LHCN-M2 (cell line): Measurements from ENCODE around the gene RHOT2. TPM values are rescaled to one million over a fixed set of nuclear protein-coding genes. Genes with fewer than 3 reads are reported as not detected.

Experiments used
- DNase-seq: peaks from one replicate; pipeline ENCODE4 v3.0.0-alpha.2; 2012; ENCODE audit warnings: low read depth
- total RNA-seq: library from RNA; depleted of rRNA; stranded (reverse); fragments of >200 nt; gene quantifications from 2 replicates; pipeline ENCODE4 v1.2.3, GENCODE V29; 2014

The RHOT2 gene
- total RNA-seq, 1 experiment from 2014 or later = 87.4 TPM

DNA sequence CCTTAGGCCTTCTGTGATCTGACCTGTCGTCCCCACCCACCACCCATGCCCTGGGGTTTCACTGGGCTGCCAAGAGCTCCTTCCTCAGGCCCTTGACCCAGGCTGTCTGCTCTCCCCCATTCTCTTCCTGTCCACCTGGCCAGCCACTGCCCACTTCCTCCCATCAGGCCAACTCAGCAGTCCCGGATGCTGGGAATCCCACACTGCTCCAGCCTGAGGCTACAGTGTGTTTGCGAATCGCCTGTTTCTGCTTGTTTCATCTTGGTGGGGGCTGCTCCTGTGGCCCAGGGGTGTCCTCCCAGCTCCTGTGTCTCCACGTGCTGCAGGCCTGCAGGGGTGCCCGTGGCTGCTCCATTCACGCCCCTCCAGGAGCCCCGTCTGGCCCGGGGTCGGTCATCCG is 46.1 kb downstream of the RHOT2 start:
- DNase-seq = no peak

GRCh38 chr16:714558-715476 is 46.9 kb downstream of the RHOT2 start, which contains the start of gene METRN:
METRN (plus strand) TSS chr16:715118; CDS start chr16:715290, 172 bp downstream.
- peak; percentile 76 for DNase-seq

DNA sequence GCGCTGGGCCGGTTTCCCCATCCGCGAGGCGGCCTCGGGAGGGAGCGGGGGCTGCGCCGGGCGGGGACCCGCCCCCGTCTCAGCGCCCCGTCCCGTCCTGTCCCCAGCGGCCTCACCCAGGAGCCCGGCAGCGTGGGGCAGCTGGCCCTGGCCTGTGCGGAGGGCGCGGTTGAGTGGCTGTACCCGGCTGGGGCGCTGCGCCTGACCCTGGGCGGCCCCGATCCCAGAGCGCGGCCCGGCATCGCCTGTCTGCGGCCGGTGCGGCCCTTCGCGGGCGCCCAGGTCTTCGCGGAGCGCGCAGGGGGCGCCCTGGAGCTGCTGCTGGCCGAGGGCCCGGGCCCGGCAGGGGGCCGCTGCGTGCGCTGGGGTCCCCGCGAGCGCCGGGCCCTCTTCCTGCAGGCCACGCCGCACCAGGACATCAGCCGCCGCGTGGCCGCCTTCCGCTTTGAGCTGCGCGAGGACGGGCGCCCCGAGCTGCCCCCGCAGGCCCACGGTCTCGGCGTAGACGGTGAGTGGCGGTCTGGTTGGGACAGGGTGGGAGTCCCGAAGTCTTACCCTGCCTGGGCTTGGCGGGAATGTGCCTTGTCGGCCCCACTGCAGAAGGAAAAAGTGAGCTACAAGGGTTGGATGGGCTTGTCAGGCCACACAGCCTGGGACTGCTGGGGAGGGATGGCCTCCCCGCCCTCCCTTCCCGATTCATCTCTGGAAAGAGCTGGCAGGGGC is 47.7 kb downstream of the RHOT2 start:
- no peak for DNase-seq

GRCh38 chr16:716200-716568 is 48.3 kb downstream of the RHOT2 start:
- no peak for DNase-seq

DNA sequence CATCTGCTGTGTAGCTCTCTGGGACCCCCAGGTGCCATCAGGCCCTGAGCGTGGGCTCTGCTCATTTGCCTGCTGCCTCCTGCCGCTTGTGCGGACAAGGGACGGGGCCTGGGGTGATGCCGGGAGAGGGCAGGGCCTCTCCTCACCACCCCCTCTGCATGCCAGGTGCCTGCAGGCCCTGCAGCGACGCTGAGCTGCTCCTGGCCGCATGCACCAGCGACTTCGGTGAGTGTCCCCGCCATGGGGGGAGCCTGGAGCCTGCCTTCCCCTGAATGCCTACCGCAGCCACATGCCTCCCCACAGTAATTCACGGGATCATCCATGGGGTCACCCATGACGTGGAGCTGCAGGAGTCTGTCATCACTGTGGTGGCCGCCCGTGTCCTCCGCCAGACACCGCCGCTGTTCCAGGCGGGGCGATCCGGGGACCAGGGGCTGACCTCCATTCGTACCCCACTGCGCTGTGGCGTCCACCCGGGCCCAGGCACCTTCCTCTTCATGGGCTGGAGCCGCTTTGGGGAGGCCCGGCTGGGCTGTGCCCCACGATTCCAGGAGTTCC is 48.9 kb downstream of the RHOT2 start:
- DNase-seq = no peak

DNA sequence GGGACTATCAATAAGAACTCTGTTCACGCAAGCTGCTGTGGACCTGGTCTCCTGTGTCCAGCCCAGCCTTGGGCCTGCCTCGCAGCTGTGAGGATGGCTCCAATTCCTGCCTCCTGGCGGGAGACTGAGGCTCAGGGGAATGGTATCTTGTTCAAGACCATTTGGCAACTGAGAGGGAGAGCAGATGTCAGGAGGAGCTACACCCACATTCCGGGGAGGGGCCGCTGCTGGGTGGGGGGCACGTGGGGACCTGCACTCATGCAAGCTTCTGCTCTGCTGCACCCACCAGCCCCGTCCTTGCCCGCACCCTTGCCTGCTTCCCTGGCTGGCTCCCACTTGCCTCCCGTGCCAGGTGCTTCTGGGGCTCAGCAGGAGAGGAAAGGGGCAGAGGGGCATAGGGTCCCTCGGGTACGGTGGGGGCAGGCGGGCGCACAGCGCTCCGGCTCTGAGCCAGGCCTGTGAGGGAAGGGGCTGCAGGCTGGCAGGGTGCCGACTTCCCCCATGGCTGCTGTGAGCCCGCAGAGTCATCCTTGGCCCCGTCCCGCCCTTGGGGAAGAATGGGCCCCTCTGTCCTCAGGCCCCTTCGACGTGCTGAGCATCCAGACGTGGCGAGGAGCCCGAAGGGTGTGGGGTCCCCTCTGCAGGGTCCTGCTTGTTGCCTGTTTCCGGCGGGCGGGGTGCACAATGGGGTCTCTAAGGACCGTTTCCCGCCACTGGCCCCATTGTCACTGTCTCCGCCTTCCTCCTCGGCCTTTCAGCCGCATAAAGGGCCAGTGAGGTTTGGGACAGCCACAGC is 49.7 kb downstream of the RHOT2 start:
- no peak for DNase-seq

- no peak for DNase-seq
Observed at GRCh38 chr16:718389-718788, 50.5 kb downstream of the RHOT2 start.

GRCh38 chr16:718922-719321 is 51.0 kb downstream of the RHOT2 start:
- no peak for DNase-seq

DNA sequence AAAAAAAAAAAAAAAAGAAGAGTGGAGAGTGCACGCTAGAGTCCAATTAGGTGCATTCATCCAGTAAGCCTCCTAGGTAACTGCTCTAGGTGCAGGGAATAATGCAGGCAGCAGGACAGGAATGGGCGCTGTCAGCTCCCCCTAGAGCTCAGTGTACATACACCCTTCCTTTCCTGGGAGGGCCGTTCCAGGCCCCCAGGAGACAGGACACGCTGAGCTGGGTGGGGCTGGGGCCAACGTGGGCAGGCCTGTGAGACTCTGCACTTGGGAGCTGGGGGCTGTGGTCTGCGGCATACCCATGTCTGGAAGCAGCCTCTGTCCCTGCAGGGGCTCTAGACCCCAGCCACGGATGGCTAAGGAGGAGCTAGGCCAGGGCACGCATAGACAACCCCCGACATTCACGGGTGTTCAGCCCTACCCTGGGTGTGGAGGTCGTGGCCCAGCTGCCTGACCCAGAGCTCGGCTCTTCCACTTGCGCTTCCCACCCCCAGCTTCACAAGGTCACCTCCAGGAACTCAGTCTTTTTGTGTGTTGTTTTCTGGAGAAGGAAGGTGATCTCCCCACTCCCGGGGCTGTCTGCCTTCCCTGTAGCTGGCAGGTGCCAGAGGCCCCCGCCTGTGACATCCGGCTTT is 52.0 kb downstream of the RHOT2 start:
- no peak for DNase-seq

DNA sequence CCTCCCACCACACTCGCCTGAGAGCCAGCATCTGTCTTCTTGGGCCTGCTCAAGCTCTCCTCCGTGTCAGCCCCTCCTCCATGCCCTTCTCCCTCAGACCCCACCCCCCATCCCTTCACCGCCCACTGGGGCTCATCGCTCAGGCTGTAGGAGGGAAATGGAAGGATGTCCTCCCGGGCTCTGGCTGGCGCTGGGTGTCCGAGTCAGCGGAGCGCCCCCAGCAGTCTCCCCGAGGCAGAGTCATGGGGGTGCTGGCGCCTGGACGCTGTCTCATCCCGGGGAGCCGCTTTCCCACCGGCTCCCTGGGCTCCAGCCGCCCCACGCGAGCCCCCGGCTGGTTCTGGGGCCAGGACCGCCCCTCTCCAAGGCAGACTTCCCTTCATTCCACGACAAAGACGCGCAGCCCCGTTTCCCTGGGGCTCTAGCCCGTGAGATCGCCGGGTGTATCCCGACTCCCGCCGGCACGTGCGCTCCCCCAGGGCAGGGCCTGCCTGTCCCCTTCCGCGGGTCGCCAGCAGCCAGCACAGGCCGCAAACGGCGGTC is 52.6 kb downstream of the RHOT2 start:
- DNase-seq = peak; percentile 79

DNA sequence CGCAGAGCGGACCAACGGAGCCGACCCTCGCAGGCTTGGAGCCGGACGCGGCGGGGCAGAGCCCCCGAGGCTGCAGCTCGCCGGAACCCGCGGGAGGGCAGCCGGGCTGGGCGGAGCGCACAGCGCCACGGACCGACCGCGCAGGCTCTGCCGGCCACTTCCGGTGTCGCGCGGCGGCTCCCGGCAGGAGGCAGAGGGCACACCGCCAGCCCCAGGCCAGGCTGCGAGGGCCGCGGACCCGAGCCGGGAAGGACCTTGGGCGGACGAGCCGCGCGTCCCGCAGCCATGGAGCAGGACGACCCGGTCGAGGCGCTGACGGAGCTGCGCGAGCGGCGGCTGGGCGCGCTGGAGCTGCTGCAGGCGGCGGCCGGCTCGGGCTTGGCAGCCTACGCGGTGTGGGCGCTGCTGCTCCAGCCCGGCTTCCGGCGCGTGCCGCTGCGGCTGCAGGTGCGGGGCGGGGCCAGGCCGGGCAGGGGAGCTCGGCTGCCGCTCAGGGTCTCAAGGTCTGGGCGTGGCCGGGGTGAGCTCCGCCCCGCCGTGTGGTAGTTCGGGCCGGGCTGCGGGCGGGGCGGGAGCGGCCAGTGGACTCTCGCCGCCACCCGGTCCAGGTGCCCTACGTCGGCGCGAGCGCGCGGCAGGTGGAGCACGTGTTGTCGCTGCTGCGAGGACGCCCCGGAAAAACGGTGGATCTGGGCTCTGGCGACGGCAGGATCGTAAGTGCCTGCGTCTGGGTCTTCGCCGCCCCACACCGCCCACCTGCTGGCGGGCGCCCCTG is 53.2 kb downstream of the RHOT2 start, which contains the start of gene ANTKMT:
ANTKMT (plus strand) TSS at position 157 of the 775 bp plus-strand sequence; CDS start at position 286, 129 bp downstream.
- peak; percentile 64 for DNase-seq

GRCh38 chr16:721765-722540 is 54.0 kb downstream of the RHOT2 start:
- no peak for DNase-seq

DNA sequence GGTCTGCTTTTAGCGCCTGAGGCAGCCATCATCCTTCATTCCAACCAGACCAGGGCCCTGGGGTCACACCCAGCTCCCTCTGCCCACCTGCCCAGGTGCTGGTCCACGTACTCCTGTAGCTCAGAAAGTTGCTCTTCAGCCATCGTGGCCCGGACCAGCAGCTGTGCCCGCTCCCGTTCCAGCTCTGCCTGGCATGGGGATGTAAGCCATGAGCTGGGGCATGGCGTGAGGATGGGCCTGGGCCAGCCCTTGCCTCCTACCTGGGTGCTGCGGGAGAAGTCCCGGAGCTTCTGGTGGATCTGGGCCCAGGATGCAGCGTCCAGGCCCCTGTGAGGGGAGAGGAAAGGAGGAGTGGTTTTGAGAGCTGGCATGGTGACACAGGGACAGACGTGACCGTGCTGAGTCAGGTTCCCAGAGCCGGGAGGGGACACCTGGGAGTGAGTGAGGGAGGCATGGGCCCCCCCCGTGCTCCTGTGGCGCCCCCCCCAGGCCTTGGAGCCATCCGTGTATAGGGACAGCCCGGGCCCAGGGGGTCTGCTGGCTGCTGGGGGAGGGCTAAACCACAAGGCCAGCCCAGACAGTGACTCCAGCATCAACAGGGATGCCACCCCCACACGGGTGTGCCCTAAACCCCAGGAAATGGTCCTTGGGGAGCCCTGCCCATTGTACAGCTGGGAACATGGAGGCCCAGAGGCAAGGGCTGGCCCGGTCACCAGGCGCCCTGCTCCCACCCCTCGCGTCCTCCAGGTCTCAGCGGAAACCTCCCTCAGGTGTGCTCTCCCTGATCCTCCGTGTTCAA is 55.1 kb downstream of the RHOT2 start:
- no peak for DNase-seq

GRCh38 chr16:723695-724094 is 55.8 kb downstream of the RHOT2 start:
- DNase-seq = no peak
